ENCODE measurements around the gene LCN15. TPM values are rescaled to one million over a fixed set of nuclear protein-coding genes. Genes with fewer than 3 reads are reported as not detected.

LCN15 gene
- total and polyA plus RNA-seq, 2 of the 13 experiments (the other 11 are each of a cell fraction or from before 2014, with no cell fraction given), result 1.3 to 53.7 TPM

- TF ChIP-seq, protein P1, sequence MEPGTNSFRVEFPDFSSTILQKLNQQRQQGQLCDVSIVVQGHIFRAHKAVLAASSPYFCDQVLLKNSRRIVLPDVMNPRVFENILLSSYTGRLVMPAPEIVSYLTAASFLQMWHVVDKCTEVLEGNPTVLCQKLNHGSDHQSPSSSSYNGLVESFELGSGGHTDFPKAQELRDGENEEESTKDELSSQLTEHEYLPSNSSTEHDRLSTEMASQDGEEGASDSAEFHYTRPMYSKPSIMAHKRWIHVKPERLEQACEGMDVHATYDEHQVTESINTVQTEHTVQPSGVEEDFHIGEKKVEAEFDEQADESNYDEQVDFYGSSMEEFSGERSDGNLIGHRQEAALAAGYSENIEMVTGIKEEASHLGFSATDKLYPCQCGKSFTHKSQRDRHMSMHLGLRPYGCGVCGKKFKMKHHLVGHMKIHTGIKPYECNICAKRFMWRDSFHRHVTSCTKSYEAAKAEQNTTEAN (CRISPR knock-in tag; conservative IDR thresholded peaks at IDR 0.05), result 0 out of 2 replicates have a peak, but pooled peaks have one; percentile 30
- TF ChIP-seq KLF13 (CRISPR knock-in tag; IDR thresholded peaks at IDR 0.05) (no peak), ZNF740 (CRISPR knock-in tag; IDR thresholded peaks at IDR 0.05) (0 out of 2 replicates have a peak, but pooled peaks have one; percentile 10), MEIS1 (CRISPR knock-in tag; IDR thresholded peaks at IDR 0.05; ENCODE audit: borderline replicate concordance) (peak; percentile 27; the same call in 1 of the 2 replicates), ZNF180 (CRISPR knock-in tag; IDR thresholded peaks at IDR 0.05; ENCODE audit: borderline replicate concordance, low read depth) (peak; percentile 22; the same call in 1 of the 2 replicates), ZNF382 (CRISPR knock-in tag; IDR thresholded peaks at IDR 0.05; ENCODE audit: borderline replicate concordance) (no peak), THYN1 (CRISPR knock-in tag; IDR thresholded peaks at IDR 0.05; ENCODE audit: borderline replicate concordance, low read depth) (no peak), CHD4 (IDR thresholded peaks at IDR 0.05; ENCODE audit: borderline replicate concordance, low read length) (no peak; the same call in 1 of the 2 replicates), REPIN1 (CRISPR knock-in tag; IDR thresholded peaks at IDR 0.05; ENCODE audit: borderline replicate concordance, low read depth) (0 out of 2 replicates have a peak, but pooled peaks have one; percentile 27), CHD2 (IDR thresholded peaks at IDR 0.05; ENCODE audit: low read depth, low read length) (no peak), ZNF570 (CRISPR knock-in tag; IDR thresholded peaks at IDR 0.05; ENCODE audit: borderline replicate concordance) (no peak), ARNT2 (CRISPR knock-in tag; IDR thresholded peaks at IDR 0.05; ENCODE audit: low read depth) (no peak), JUNB (CRISPR knock-in tag; IDR thresholded peaks at IDR 0.05; ENCODE audit: borderline replicate concordance) (no peak), GABPA (IDR thresholded peaks at IDR 0.05; ENCODE audit: low read depth, low read length) (no peak), GABPA (CRISPR knock-in tag; IDR thresholded peaks at IDR 0.05; ENCODE audit: low read depth) (no peak), POGK (CRISPR knock-in tag; conservative IDR thresholded peaks at IDR 0.05) (no peak), ZSCAN30 (CRISPR knock-in tag; IDR thresholded peaks at IDR 0.05) (no peak), ELF3 (CRISPR knock-in tag; IDR thresholded peaks at IDR 0.05) (0 out of 2 replicates have a peak, but pooled peaks have one; percentile 26), SMARCE1 (IDR thresholded peaks at IDR 0.05; ENCODE audit: borderline replicate concordance) (no peak), ZBTB46 (CRISPR knock-in tag; IDR thresholded peaks at IDR 0.05; ENCODE audit: borderline replicate concordance) (no peak)
- TF ChIP-seq, protein P2, sequence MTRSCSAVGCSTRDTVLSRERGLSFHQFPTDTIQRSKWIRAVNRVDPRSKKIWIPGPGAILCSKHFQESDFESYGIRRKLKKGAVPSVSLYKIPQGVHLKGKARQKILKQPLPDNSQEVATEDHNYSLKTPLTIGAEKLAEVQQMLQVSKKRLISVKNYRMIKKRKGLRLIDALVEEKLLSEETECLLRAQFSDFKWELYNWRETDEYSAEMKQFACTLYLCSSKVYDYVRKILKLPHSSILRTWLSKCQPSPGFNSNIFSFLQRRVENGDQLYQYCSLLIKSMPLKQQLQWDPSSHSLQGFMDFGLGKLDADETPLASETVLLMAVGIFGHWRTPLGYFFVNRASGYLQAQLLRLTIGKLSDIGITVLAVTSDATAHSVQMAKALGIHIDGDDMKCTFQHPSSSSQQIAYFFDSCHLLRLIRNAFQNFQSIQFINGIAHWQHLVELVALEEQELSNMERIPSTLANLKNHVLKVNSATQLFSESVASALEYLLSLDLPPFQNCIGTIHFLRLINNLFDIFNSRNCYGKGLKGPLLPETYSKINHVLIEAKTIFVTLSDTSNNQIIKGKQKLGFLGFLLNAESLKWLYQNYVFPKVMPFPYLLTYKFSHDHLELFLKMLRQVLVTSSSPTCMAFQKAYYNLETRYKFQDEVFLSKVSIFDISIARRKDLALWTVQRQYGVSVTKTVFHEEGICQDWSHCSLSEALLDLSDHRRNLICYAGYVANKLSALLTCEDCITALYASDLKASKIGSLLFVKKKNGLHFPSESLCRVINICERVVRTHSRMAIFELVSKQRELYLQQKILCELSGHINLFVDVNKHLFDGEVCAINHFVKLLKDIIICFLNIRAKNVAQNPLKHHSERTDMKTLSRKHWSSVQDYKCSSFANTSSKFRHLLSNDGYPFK (CRISPR knock-in tag; IDR thresholded peaks at IDR 0.05; ENCODE audit: borderline replicate concordance), result no peak
Observed at GRCh38 chr9:136799854-136800657, 35.7 kb upstream of the LCN15 start (continued).
